Central memory CD8-positive, alpha-beta T cell (primary cell): ENCODE data around the gene TPCN2.

Source experiments
- ATAC-seq: fragments of 150-1000 bp; cut with Tn5 transposase; replicated peaks from 2 replicates; pipeline ENCODE4 v1.10.0; 2022; ENCODE audit warnings: mild to moderate bottlenecking, moderate FRiP score, moderate number of reproducible peaks; ENCODE audit not compliant: poor library complexity, severe bottlenecking; ENCODE audit errors: extremely low read depth
- DNase-seq, 2 donors: peaks; one replicate each; pipeline ENCODE4 v3.0.0; 2021; ENCODE audit warnings: low spot score in 2 of 2
- H3K27ac Mint-ChIP-seq: one replicate; pipeline ENCODE4 v1.8.0; 2022; ENCODE audit warnings: low read depth, mild to moderate bottlenecking, moderate library complexity, mixed read lengths
- H3K27me3 Mint-ChIP-seq: one replicate; pipeline ENCODE4 v1.8.0; 2022; ENCODE audit warnings: mixed read lengths
- H3K36me3 Mint-ChIP-seq: one replicate; pipeline ENCODE4 v1.8.0; 2022; ENCODE audit warnings: mild to moderate bottlenecking, moderate library complexity, mixed read lengths; ENCODE audit not compliant: insufficient read depth
- H3K4me1 Mint-ChIP-seq: one replicate; pipeline ENCODE4 v1.8.0; 2022; ENCODE audit warnings: mixed read lengths
- H3K4me3 Mint-ChIP-seq: one replicate; pipeline ENCODE4 v1.8.0; 2022; ENCODE audit warnings: mild to moderate bottlenecking, moderate library complexity, mixed read lengths
- H3K9me3 Mint-ChIP-seq: one replicate; pipeline ENCODE4 v1.8.0; 2022; ENCODE audit warnings: mixed read lengths

TPCN2 gene

DNA sequence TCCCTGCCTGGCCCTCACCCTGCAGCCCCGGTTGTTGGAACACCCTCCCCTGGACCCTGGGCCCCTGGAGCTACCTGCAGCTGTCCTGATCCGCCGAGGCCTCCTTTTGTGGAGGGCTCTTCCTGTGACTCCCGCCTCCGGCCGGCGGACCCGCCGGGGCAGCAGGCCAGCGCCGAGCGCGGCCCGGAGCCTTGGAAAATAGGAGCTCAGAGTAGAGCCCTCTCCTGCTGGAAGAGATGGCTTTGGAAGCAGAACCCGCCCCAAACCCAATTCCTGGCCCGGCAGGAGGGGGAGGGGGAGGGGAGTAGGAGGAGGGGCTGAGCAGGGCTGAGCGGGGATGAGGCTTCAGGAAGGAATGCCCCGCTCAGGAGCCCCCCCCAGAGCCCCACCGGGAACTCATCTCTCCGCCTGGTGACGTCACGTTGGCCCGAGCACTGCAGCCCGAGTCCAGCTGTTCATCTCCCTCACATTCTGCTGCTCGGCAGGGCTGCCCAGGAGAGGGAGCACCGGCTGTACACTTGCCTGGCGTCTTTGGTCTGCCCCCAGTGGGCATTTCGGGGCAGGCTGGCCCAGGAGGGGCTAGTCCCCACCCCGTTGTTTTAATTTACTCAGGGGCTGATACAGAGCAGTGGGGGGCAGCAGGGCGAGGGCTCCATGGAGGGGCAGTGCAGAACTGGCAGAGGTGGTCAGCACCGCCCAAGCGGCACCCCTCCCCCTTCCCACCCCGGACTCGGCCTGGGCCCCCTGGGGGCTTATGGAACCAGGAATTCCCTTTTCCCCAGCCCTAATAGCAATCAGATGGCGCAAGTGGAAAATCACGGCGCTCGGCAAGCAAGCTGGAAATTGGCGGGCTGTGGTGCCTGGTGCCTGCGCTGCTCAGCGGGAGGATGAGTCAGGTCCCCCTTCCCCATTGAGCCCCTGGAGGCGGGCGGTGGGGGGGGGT lies 35.5 kb upstream of the TPCN2 start, which contains the start of gene MRGPRF:
MRGPRF (minus strand) TSS at position 238 of the 943 bp plus-strand sequence. CDS start 3,345 bp downstream, outside the sequence.
- Mint-ChIP-seq H3K4me3 (no peak within 1 kb of the TSS), H3K9me3 (no peaks in the 10 kb centered on the region), H3K27ac (no peak within 1 kb of the TSS), H3K36me3 (no peaks in the 10 kb centered on the region), H3K4me1 (no peaks in the 10 kb centered on the region), H3K27me3 (peaks cover 35% of the 10 kb centered on the region)
- DNase-seq (no peak), ATAC-seq (no peak)

DNA sequence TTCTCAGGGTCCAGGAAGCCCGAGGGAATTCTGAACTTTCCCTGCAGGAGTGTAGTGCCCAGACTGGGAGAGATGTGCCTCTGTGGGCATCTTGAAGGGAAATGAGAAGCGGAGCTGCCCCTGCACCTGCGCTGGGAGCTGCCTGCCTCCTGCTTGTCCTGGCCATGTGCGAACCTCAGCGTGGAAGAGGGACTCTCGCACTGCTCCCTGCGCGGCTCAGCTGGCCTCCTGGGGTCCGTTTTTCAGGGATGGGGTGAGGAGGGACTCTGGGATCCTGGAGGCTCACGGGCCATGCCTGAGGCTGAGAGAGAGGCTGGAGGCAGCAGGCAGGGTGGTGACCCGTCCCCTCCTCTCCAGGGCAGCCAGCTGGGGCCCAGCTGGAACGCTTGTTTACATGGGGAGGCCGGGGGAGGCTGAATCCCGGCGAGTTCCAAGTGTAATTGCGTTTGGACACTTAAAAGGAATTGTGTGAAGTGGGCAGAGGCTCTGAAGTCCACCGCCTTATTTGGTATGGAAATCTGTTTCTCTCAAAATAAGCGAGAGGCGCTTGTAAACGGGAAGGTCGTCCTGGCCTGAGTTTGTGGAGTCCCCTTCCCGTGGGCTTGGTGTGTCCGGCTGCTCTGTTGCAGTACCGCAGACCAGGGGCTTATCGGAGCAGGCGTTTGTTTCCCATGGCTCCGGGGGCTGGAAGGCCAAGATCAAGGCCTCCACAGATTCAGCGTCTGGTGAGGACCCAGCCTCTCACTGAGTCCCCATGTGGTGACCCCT lies 34.5 kb upstream of the TPCN2 start:
- Mint-ChIP-seq H3K36me3 (no peaks in the 10 kb centered on the region), H3K27me3 (peaks cover 27% of the 10 kb centered on the region), H3K4me1 (no peaks in the 10 kb centered on the region), H3K9me3 (no peaks in the 10 kb centered on the region), H3K27ac (no peak overlapping the region), H3K4me3 (no peak overlapping the region)
- no peak for DNase-seq
- ATAC-seq: no peak

DNA sequence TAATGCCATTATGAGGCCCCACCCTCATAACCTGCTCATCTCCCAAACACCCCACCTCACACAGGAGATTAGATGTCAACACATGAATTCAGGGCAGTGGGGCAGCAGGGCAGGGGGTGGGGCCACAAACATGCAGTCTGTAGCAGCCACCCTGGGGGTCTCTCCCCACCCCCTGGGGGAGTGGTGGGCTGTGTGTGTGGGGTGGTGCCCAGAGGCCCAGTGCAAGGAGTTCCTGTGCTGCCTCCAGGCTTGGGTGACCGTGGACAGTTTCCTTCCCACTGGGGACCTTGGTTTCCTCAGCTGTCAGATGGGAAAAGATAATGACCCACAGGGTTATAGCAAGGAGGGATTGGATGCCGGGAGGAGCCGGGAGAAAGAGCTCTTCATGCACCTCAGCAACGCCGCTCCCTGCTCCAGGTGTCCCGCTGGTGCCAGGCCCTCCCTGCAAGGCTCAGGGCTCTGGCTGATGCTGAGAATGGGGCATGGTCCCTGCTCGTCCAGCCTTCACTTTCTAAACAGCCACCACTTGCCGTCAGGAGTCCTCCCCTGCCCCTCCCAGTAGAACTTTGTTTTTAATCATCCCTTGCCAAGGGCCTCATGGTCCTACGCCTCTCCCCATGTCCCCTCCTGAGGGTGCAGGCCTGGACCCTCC lies 33.7 kb upstream of the TPCN2 start:
- Mint-ChIP-seq H3K27me3 (peaks cover 20% of the 10 kb centered on the region), H3K4me3 (no peak overlapping the region), H3K27ac (no peak overlapping the region), H3K36me3 (no peaks in the 10 kb centered on the region), H3K9me3 (no peaks in the 10 kb centered on the region), H3K4me1 (no peaks in the 10 kb centered on the region)
- DNase-seq (no peak), ATAC-seq (no peak)

DNA sequence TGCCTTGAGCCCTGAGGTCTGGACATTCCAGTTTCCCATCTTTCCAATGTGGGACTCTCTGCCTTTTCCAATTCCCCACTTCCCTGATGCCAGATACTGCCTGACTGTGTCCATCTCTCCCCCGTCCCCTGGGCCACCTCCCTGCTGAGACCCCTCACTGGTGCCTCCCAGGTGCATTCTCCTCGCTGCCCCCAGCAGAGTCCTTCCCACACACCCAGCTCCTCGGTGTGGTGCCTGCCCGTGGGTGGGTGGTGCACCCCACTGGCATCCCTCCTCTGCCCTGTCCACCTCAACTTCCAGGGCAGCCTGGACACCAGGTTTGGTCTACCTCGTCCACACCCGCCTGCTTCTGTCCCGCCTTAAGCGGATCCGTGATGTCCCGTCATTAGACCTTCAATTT lies 30.8 kb upstream of the TPCN2 start:
- H3K4me3 Mint-ChIP-seq: no peak overlapping the region
- H3K4me1 Mint-ChIP-seq: no peaks in the 10 kb centered on the region
- no peak for ATAC-seq
- DNase-seq: no peak
- H3K27ac Mint-ChIP-seq: no peak overlapping the region
- peaks cover 2% of the 10 kb centered on the region for H3K36me3 Mint-ChIP-seq
- H3K9me3 Mint-ChIP-seq: no peaks in the 10 kb centered on the region
- H3K27me3 Mint-ChIP-seq: no peaks in the 10 kb centered on the region

DNA sequence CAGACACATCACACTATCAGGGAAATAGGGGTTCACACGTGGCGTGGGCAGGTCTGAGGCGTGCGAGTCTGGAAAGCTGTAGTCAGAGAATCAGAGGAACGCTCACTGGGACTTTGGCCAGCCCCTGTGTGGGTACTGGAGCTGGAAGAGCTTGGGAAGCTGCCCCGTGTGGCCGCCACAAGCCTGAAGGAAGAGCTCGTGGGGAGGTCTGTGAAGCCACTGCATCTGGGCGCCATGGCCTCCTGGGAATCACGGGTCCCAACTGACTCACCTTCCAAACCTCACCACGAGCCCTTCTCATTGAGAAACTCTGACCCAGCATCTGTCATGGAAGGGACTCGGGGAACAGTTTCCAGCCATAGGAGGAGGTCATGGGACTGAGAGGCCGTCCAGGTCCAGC lies 29.8 kb upstream of the TPCN2 start:
- no peak overlapping the region for H3K27ac Mint-ChIP-seq
- DNase-seq (no peak), ATAC-seq (no peak)
- peaks cover 2% of the 10 kb centered on the region for H3K36me3 Mint-ChIP-seq
- H3K4me1 Mint-ChIP-seq: no peaks in the 10 kb centered on the region
- no peaks in the 10 kb centered on the region for H3K9me3 Mint-ChIP-seq
- no peaks in the 10 kb centered on the region for H3K27me3 Mint-ChIP-seq
- no peak overlapping the region for H3K4me3 Mint-ChIP-seq

DNA sequence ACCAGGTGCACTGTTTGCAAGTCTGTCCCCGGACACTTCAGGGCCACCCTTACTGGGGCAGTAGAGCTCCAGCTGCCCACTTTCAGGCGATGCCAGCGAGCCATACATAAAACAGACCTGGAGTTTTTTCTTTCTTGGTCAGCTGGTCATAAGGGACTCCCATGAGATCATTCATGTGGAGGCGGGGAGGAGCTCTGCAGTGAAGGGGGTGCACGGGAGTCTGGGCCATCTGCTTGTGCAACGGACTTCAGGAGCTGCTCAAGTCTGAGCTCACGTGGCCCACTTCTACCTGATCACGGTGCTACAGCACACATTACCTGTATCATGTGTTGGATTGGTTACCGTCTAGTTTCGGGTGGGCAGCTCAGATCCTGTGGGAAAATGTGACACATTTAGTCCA lies 26.5 kb upstream of the TPCN2 start:
- Mint-ChIP-seq H3K36me3 (peaks cover 2% of the 10 kb centered on the region), H3K4me1 (no peaks in the 10 kb centered on the region), H3K9me3 (no peaks in the 10 kb centered on the region), H3K4me3 (no peak overlapping the region), H3K27ac (no peak overlapping the region), H3K27me3 (no peaks in the 10 kb centered on the region)
- ATAC-seq: no peak
- DNase-seq: no peak

DNA sequence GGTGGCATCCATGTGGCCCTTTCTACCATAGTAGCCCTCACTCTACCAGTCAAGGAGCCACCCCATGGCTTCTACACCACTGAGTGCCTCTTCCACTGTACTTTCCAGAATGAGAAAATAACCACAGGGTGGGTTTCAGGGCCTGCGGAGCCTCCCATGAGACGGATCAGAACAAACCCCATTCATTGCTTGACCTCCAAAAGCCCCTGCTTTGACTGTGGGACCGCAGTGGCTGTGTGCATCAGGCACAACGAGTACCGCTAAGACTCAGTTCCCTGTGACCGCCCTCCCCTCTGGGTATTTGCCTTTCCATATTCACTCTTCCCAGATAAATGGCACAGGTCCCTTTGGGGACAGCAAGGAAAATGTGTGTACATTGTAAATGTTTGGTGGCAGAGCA lies 24.2 kb upstream of the TPCN2 start:
- H3K27me3 Mint-ChIP-seq: no peaks in the 10 kb centered on the region
- no peaks in the 10 kb centered on the region for H3K9me3 Mint-ChIP-seq
- H3K27ac Mint-ChIP-seq: no peak overlapping the region
- H3K4me3 Mint-ChIP-seq: no peak overlapping the region
- H3K4me1 Mint-ChIP-seq: no peaks in the 10 kb centered on the region
- peaks cover 2% of the 10 kb centered on the region for H3K36me3 Mint-ChIP-seq
- DNase-seq (no peak), ATAC-seq (no peak)

DNA sequence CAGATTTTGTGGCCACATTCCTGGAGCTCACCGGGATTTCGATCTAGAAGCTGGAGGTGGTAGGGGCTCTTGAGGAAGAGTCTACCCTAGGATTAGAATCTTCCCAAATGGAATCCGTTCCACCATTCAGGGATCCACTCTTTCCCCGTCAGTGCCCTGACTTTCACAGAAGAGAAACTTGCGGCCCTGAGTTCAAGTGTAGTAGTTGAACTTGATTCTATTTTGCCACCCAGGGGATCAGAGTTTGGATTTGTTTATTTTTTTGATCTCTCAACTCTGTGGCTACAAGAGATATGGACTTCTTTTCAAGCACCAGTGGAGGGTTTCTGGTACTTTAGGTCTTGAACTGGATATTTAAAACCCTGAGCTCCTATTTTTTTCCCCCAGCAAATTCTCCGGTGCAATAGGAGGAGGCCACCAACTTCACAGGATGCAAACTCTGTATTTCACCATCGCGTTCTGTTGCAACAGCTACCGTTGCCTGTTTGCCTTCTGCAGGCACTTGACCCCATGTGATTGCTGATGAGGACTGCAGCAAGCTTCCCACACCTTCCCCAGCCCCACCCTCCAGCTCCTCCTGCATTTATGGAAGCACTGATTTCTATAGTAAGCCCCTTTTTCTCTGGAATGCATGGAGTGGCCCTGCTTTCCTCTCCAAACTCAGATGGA lies 20.9 kb upstream of the TPCN2 start:
- Mint-ChIP-seq H3K36me3 (peaks cover under 1% of the 10 kb centered on the region), H3K27ac (no peak overlapping the region), H3K4me3 (no peak overlapping the region), H3K4me1 (no peaks in the 10 kb centered on the region), H3K27me3 (peaks cover 3% of the 10 kb centered on the region), H3K9me3 (no peaks in the 10 kb centered on the region)
- DNase-seq: no peak
- no peak for ATAC-seq

DNA sequence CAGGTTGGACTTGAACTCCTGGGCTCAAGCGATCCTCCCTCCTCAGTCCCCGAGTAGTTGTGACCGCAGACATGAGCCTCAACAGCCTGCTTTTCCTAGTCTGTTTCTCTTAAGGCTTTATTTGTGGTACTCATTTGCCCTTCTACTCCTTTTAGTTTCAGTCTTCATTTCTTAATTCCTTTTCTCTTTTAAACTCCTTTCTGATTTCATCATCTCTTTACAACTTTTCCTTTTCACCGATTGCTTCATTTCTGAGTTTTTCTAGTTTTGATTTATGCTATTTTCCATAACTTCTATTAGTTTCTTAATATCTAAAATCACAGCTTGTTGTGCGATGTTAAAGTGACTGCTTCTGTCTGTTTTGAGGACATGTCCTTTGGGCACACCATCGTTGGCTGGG lies 18.4 kb upstream of the TPCN2 start:
- H3K4me1 Mint-ChIP-seq: no peaks in the 10 kb centered on the region
- no peak overlapping the region for H3K4me3 Mint-ChIP-seq
- no peak for DNase-seq
- no peaks in the 10 kb centered on the region for H3K36me3 Mint-ChIP-seq
- no peaks in the 10 kb centered on the region for H3K9me3 Mint-ChIP-seq
- ATAC-seq: no peak
- H3K27ac Mint-ChIP-seq: no peak overlapping the region
- peaks cover 22% of the 10 kb centered on the region for H3K27me3 Mint-ChIP-seq

DNA sequence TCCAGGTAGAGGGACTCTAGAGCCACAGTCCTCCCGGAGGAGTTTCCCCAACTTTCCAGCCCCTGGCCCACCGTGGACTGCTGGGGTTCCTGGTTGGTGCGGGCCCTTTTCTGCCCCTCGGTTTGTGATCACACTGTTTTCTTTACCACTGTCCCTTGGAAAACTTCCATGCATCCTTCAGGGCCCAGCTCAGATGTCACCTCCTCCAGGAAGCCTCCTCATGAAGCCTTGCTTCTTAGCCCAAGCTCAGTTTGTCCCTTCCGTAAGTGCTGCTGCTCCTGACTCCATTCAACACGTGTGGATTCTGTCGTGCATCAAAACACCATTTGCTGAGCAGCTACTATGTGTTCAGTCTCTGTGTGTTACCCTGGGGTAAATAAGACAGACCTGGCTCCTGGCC lies 15.9 kb upstream of the TPCN2 start:
- Mint-ChIP-seq H3K4me3 (no peak overlapping the region), H3K27me3 (peaks cover 35% of the 10 kb centered on the region), H3K27ac (no peak overlapping the region), H3K36me3 (no peaks in the 10 kb centered on the region), H3K4me1 (no peaks in the 10 kb centered on the region), H3K9me3 (no peaks in the 10 kb centered on the region)
- ATAC-seq: no peak
- no peak for DNase-seq

DNA sequence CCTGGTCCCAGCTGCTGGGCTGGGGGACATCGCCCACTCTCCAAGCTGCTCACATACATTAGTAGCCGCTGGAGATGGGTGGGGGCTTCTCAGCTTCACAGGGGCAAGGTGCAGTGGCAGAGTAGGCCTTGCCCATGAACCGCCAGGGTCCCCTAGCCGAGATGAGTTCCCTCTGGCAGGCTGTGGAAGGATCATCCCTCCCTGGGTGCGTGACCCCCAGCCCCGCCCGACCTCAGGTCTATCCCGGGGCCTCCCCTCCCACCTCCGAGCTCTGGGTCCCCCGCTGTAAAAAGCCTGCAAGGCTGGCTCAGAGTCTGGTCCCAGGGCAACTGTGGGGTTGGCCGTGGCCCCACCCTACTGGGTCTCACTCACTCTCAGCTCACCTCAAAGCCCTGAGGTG lies 15.3 kb upstream of the TPCN2 start:
- Mint-ChIP-seq H3K36me3 (no peaks in the 10 kb centered on the region), H3K4me1 (no peaks in the 10 kb centered on the region), H3K4me3 (no peak overlapping the region), H3K9me3 (no peaks in the 10 kb centered on the region), H3K27ac (no peak overlapping the region), H3K27me3 (peaks cover 35% of the 10 kb centered on the region)
- ATAC-seq (no peak), DNase-seq (no peak)

DNA sequence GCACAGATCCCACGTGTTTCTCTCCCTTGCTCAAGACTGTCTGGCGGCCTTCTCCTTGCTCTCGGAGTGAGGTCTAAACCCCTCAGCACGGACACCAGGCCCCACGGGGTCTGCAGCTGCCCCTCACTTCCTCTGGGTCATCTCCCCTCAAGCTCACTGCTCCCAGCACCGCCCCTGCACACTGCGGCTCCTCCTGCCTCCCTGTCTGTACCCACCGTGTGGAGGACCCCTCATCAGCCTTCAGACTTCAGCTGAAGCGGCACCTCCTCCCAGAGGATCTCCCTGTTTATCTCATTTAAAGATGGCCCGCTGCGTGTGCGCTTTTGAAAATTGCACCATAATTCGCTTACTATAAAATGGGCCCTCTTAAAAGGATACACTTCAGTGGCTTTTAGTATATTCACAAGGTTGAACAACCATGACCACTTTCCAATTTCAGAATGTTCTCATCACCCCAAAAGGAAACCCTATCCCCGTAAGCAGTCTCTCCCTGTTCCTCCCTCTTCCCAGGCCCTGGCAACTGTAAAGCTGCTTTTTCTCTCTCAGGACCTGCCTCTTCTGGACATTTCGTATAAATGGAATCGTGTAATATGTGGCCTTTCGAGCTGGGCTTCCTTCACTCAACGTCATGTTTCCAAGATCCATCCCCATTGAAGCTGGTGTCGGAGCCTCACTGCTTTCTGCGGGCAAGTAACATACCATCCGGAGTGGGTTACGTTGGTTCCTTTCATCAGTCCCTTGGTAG lies 14.4 kb upstream of the TPCN2 start:
- peaks cover 35% of the 10 kb centered on the region for H3K27me3 Mint-ChIP-seq
- ATAC-seq (no peak), DNase-seq (no peak)
- H3K4me1 Mint-ChIP-seq: no peaks in the 10 kb centered on the region
- no peak overlapping the region for H3K4me3 Mint-ChIP-seq
- H3K9me3 Mint-ChIP-seq: no peaks in the 10 kb centered on the region
- no peaks in the 10 kb centered on the region for H3K36me3 Mint-ChIP-seq
- no peak overlapping the region for H3K27ac Mint-ChIP-seq
